MM.1S (cell line): Measurements from ENCODE around the gene ACOT12.

Experiments
- DNase-seq: peaks from one replicate; pipeline ENCODE4 v3.0.0-alpha.2; 2015
- H2AFZ ChIP-seq: fragments of 300-600 bp; sonication (generic); 2 replicates; pipeline ENCODE4 v1.6.0; 2016; ENCODE audit warnings: antibody characterized with exemption, low read length
- H3F3A ChIP-seq: fragments of 300-600 bp; sonication (generic); 2 replicates; pipeline ENCODE4 v1.6.1; 2016; ENCODE audit warnings: mild to moderate bottlenecking, antibody characterized with exemption, low read length, moderate library complexity, mixed read lengths; ENCODE audit not compliant: insufficient read depth
- H3K27ac ChIP-seq: fragments of 300-600 bp; sonication (generic); 2 replicates; pipeline ENCODE4 v1.5.1; 2016; ENCODE audit warnings: mild to moderate bottlenecking, low read length
- H3K27me3 ChIP-seq: fragments of 300-600 bp; sonication (generic); replicated peaks from 2 replicates; pipeline ENCODE4 v1.6.0; 2016; ENCODE audit warnings: low read length; ENCODE audit not compliant: insufficient read depth
- H3K36me3 ChIP-seq: fragments of 300-600 bp; sonication (generic); replicated peaks from 2 replicates; pipeline ENCODE4 v1.6.1; 2016; ENCODE audit warnings: mild to moderate bottlenecking, low read length, mixed read lengths; ENCODE audit not compliant: insufficient read depth
- H3K4me1 ChIP-seq: fragments of 300-600 bp; sonication (generic); 2 replicates; pipeline ENCODE4 v1.6.1; 2016; ENCODE audit warnings: low read length, mixed read lengths
- H3K4me2 ChIP-seq: fragments of 300-600 bp; sonication (generic); 2 replicates; pipeline ENCODE4 v1.6.0; 2016; ENCODE audit warnings: low read depth, low read length
- H3K4me3 ChIP-seq: fragments of 300-600 bp; sonication (generic); 2 replicates; pipeline ENCODE4 v1.5.1; 2016; ENCODE audit warnings: low read length, mixed read lengths
- H3K79me2 ChIP-seq: fragments of 300-600 bp; sonication (generic); 2 replicates; pipeline ENCODE4 v1.6.1; 2016; ENCODE audit warnings: mixed run types, low read length, mixed read lengths
- H3K9ac ChIP-seq: fragments of 300-600 bp; sonication (generic); 2 replicates; pipeline ENCODE4 v1.6.1; 2016; ENCODE audit warnings: low read length, mixed read lengths
- H3K9me2 ChIP-seq: fragments of 300-600 bp; sonication (generic); replicated peaks from 2 replicates; pipeline ENCODE4 v1.6.1; 2016; ENCODE audit warnings: mild to moderate bottlenecking, low read length, mixed read lengths; ENCODE audit not compliant: insufficient read depth
- H3K9me3 ChIP-seq: fragments of 300-600 bp; sonication (generic); replicated peaks from 2 replicates; pipeline ENCODE4 v1.6.1; 2016; ENCODE audit warnings: mild to moderate bottlenecking, low read length, mixed read lengths; ENCODE audit not compliant: insufficient read depth
- H4K20me1 ChIP-seq: fragments of 300-600 bp; sonication (generic); 2 replicates; pipeline ENCODE4 v1.6.1; 2016; ENCODE audit warnings: mild to moderate bottlenecking, low read length, moderate library complexity, mixed read lengths; ENCODE audit not compliant: insufficient read depth
- EZH2 ChIP-seq: fragments of 300-600 bp; sonication (generic); optimal IDR thresholded peaks from 2 replicates; pipeline ENCODE3; 2017; ENCODE audit warnings: low read depth, mild to moderate bottlenecking, antibody characterized with exemption, low read length, mixed read lengths
- EZH2phosphoT487 ChIP-seq: fragments of 300-600 bp; sonication (generic); IDR thresholded peaks from 2 replicates; pipeline ENCODE4 v1.6.1; 2018; ENCODE audit warnings: antibody characterized with exemption, low read length
- TF ChIP-seq, protein P1 (sequence below): fragments of 300-600 bp; sonication (generic); IDR thresholded peaks from 2 replicates; pipeline ENCODE4 v1.5.1; 2016; ENCODE audit warnings: antibody characterized with exemption, low read length, mixed read lengths

ACOT12 gene

DNA sequence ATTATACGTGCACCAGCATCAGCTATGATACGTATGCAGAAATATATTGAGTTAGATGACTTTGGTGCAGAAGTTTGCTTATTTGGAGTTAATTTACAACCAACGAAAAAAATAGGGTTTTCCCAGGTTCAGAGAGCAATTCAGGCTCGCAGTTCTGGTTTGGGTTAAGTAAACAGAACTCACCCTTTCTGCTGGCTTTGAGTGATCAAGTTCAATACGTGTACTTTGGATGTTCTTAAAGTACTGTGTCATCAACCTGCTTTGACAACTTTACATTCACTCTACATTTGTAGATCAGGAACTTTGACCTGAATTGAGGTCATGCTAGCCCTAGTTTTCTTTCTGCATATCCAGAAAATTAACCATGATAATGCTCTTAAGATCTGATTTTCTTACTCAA is 40.7 kb downstream of the ACOT12 start:
- DNase-seq, result no peak
- Histone ChIP-seq H3K9me3 (no peaks in the 10 kb centered on the region), H3K9me2 (no peaks in the 10 kb centered on the region), H3K79me2 (no peaks in the 10 kb centered on the region), H3F3A (no peaks in the 10 kb centered on the region), H3K4me2 (no peak overlapping the region), H3K36me3 (no peaks in the 10 kb centered on the region), H3K9ac (no peak overlapping the region), H4K20me1 (no peaks in the 10 kb centered on the region), H2AFZ (no peak overlapping the region), H3K27me3 (no peaks in the 10 kb centered on the region), H3K4me1 (no peaks in the 10 kb centered on the region), H3K4me3 (no peak overlapping the region), H3K27ac (no peak overlapping the region)
- TF ChIP-seq EZH2, result no peak
- TF ChIP-seq EZH2phosphoT487, result no peak
- TF ChIP-seq, protein P1, sequence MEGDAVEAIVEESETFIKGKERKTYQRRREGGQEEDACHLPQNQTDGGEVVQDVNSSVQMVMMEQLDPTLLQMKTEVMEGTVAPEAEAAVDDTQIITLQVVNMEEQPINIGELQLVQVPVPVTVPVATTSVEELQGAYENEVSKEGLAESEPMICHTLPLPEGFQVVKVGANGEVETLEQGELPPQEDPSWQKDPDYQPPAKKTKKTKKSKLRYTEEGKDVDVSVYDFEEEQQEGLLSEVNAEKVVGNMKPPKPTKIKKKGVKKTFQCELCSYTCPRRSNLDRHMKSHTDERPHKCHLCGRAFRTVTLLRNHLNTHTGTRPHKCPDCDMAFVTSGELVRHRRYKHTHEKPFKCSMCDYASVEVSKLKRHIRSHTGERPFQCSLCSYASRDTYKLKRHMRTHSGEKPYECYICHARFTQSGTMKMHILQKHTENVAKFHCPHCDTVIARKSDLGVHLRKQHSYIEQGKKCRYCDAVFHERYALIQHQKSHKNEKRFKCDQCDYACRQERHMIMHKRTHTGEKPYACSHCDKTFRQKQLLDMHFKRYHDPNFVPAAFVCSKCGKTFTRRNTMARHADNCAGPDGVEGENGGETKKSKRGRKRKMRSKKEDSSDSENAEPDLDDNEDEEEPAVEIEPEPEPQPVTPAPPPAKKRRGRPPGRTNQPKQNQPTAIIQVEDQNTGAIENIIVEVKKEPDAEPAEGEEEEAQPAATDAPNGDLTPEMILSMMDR, result no peak

DNA sequence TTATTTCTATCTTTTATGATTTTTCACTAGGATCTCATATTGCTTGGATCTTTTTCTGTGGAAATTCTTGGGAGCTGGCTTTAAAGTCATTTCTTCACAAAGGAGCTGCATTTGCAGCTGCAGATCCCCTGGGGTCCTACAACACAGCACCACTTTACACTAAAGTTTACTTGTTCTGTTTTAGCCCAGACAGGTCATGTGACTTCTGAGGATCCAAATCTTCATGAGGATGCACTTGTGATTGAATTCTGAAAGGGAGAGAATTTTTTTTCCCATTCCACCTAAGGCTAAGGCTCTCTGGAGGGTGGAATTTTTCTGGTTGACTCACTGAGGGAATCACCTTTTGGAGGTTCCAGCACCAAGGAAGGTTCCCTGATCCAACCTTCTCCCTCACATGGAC is 43.4 kb downstream of the ACOT12 start:
- TF ChIP-seq EZH2phosphoT487 (no peak), EZH2 (no peak)
- TF ChIP-seq, protein P1, result no peak
- H3K79me2 ChIP-seq, result no peaks in the 10 kb centered on the region
- H3K27me3 ChIP-seq, result no peaks in the 10 kb centered on the region
- H3K27ac ChIP-seq, result no peak overlapping the region
- no peaks in the 10 kb centered on the region for H3F3A ChIP-seq
- no peak overlapping the region for H3K4me3 ChIP-seq
- no peaks in the 10 kb centered on the region for H3K9me3 ChIP-seq
- no peak overlapping the region for H3K9ac ChIP-seq
- H4K20me1 ChIP-seq, result no peaks in the 10 kb centered on the region
- H3K4me1 ChIP-seq, result no peaks in the 10 kb centered on the region
- DNase-seq, result no peak
- H3K9me2 ChIP-seq, result no peaks in the 10 kb centered on the region
- H3K4me2 ChIP-seq, result no peak overlapping the region
- H2AFZ ChIP-seq, result no peak overlapping the region
- H3K36me3 ChIP-seq, result no peaks in the 10 kb centered on the region

DNA sequence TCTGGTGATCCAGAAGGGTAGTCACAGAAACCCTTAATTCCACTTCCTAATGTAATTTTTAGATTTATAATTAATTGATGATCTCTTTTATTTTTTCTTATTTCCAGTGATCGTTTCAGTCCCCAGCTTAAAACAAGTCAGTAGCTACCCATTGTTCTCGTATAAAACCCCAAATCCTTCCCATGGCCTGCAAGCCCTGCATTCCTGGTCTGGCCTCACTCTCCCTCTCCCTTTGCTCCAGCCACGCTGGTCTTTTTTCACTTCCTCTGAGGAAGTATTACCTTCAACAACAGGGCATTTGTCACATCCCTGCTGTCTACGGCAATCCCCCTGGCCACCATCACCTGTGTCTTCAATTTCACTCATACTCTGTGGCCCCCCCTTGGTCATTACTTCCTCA is 44.8 kb downstream of the ACOT12 start:
- Histone ChIP-seq H3K27ac (no peak overlapping the region), H3K9me3 (no peaks in the 10 kb centered on the region), H3K4me3 (no peak overlapping the region), H3F3A (no peaks in the 10 kb centered on the region), H4K20me1 (no peaks in the 10 kb centered on the region), H2AFZ (no peak overlapping the region), H3K4me1 (no peaks in the 10 kb centered on the region), H3K79me2 (no peaks in the 10 kb centered on the region), H3K36me3 (no peaks in the 10 kb centered on the region), H3K4me2 (no peak overlapping the region), H3K9ac (no peak overlapping the region), H3K9me2 (no peaks in the 10 kb centered on the region), H3K27me3 (no peaks in the 10 kb centered on the region)
- TF ChIP-seq EZH2phosphoT487, result no peak
- TF ChIP-seq, protein P1, result no peak
- DNase-seq, result no peak
